DMS 273 (cell line): ENCODE data around the gene SLAMF9.

ENCODE experiments used
- DNase-seq: peaks from one replicate; lab custom pipeline; 2025; ENCODE audit not compliant: unreplicated experiment; lab: John Stamatoyannopoulos, UW

The SLAMF9 gene

GRCh38 chr1:159953536-159954515 lies at the start of gene SLAMF9:
Gene SLAMF9, minus strand, starts transcription at chr1:159954237. Its CDS starts 100 bp downstream, at chr1:159954137.
- DNase-seq = no peak

GRCh38 chr1:160001440-160001839 lies 47.4 kb upstream of the SLAMF9 start:
- no peak for DNase-seq

- DNase-seq = no peak
Measured at GRCh38 chr1:159999204-159999603, 45.2 kb upstream of the SLAMF9 start.

GRCh38 chr1:159996653-159997052 lies 42.6 kb upstream of the SLAMF9 start:
- DNase-seq = no peak

GRCh38 chr1:159994896-159995295 lies 40.9 kb upstream of the SLAMF9 start:
- DNase-seq = no peak

- peak; percentile 11 for DNase-seq
Measured at GRCh38 chr1:159993911-159994310, 39.9 kb upstream of the SLAMF9 start.

GRCh38 chr1:159992161-159992560 lies 38.1 kb upstream of the SLAMF9 start:
- no peak for DNase-seq

GRCh38 chr1:159991513-159991912 lies 37.5 kb upstream of the SLAMF9 start:
- DNase-seq = no peak

- no peak for DNase-seq
Measured at GRCh38 chr1:159990005-159990404, 36.0 kb upstream of the SLAMF9 start.

GRCh38 chr1:159989581-159989980 lies 35.5 kb upstream of the SLAMF9 start:
- DNase-seq = no peak

GRCh38 chr1:159988006-159988405 lies 34.0 kb upstream of the SLAMF9 start:
- DNase-seq = no peak

- no peak for DNase-seq
Measured at GRCh38 chr1:159987186-159987585, 33.1 kb upstream of the SLAMF9 start.

- DNase-seq = no peak
Measured at GRCh38 chr1:159986531-159986930, 32.5 kb upstream of the SLAMF9 start.

GRCh38 chr1:159986093-159986492 lies 32.1 kb upstream of the SLAMF9 start:
- no peak for DNase-seq

GRCh38 chr1:159985473-159985872 lies 31.4 kb upstream of the SLAMF9 start:
- no peak for DNase-seq

- no peak for DNase-seq
Measured at GRCh38 chr1:159983681-159984080, 29.6 kb upstream of the SLAMF9 start.

GRCh38 chr1:159982280-159982679 lies 28.2 kb upstream of the SLAMF9 start:
- DNase-seq = no peak

- DNase-seq = no peak
Measured at GRCh38 chr1:159981351-159982055, 27.5 kb upstream of the SLAMF9 start.

- DNase-seq = no peak
Measured at GRCh38 chr1:159980786-159981185, 26.7 kb upstream of the SLAMF9 start.

GRCh38 chr1:159980076-159980475 lies 26.0 kb upstream of the SLAMF9 start:
- no peak for DNase-seq

GRCh38 chr1:159979257-159979656 lies 25.2 kb upstream of the SLAMF9 start:
- no peak for DNase-seq

- no peak for DNase-seq
Measured at GRCh38 chr1:159978107-159978398, 24.0 kb upstream of the SLAMF9 start.
